ENCODE measurements around the gene MANBA. TPM values are rescaled to one million over a fixed set of nuclear protein-coding genes. Genes with fewer than 3 reads are reported as not detected.
"Not testable (repeated sequence)": the region's sequence is repeated elsewhere in the genome, so short reads cannot be mapped to it uniquely, and the experiment has no call there.

The MANBA gene
- total RNA-seq, 4 donors from 2014 or later, result 27.1 to 37.8 (median 35.1) TPM

DNA sequence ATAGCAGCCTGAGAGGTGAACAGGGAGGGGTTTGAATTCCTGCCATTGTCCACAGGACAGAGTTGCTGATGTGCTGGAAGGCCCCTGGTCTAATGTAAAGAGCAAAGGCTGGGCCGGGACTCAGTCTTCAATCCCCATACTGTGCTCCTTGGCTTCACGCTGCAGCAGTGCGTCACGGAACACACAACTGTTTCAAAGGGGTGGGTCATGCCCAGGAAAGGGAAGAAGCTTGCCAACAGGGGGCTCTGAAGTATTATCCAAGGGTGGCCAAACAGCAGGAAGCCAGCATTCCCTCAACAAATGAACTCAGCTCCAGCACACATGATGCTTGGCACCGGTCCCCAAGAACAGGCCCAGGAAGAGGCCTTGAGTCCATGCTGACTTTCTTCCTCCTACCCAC is 137.1 kb downstream of the MANBA start:
- TF ChIP-seq, protein P1, sequence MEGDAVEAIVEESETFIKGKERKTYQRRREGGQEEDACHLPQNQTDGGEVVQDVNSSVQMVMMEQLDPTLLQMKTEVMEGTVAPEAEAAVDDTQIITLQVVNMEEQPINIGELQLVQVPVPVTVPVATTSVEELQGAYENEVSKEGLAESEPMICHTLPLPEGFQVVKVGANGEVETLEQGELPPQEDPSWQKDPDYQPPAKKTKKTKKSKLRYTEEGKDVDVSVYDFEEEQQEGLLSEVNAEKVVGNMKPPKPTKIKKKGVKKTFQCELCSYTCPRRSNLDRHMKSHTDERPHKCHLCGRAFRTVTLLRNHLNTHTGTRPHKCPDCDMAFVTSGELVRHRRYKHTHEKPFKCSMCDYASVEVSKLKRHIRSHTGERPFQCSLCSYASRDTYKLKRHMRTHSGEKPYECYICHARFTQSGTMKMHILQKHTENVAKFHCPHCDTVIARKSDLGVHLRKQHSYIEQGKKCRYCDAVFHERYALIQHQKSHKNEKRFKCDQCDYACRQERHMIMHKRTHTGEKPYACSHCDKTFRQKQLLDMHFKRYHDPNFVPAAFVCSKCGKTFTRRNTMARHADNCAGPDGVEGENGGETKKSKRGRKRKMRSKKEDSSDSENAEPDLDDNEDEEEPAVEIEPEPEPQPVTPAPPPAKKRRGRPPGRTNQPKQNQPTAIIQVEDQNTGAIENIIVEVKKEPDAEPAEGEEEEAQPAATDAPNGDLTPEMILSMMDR (IDR thresholded peaks at IDR 0.05), result no peak
- DNase-seq (ENCODE audit: low spot score), result no peak
- ATAC-seq (ENCODE audit: low FRiP score), result no peak

DNA sequence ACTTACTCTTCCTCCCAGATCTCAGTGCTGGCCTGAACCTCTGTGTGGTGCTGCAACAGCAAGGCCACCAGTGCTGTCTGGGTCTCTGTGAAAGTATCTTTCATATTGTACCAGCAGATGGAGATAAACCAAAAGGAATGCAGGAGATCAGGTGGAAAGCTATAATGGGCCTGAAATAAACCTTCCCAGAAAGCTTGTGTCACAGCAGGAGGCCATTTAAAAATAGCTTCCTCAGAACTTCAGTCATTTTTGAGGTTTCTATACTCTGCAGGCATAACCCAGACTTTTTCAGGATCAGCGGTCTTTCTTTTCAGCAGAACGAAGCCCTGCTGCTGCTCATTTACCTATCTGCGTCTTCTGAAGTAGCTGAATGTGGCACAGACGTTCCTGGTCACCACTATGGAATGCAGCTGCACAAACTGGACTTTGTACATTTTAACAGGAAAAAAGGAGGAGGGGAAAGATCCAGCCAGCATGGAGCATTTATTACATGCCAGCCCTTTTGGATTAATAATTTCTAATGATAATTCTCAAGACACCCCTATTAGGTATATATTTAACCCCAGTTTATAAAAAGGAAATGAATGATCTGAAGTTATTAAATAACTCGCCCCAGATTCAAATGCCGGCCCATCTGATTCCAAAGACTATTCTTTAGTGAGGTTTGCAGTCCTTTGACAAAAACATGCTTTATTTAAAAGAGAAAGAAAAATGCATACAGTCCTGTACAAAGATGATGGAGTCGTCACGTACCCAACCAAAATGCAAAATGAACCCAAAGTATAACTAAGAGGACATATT is 139.9 kb downstream of the MANBA start:
- TF ChIP-seq, protein P1 (IDR thresholded peaks at IDR 0.05), result no peak
- ATAC-seq (ENCODE audit: low FRiP score) (peak; percentile 62), DNase-seq (ENCODE audit: low spot score) (no peak)

DNA sequence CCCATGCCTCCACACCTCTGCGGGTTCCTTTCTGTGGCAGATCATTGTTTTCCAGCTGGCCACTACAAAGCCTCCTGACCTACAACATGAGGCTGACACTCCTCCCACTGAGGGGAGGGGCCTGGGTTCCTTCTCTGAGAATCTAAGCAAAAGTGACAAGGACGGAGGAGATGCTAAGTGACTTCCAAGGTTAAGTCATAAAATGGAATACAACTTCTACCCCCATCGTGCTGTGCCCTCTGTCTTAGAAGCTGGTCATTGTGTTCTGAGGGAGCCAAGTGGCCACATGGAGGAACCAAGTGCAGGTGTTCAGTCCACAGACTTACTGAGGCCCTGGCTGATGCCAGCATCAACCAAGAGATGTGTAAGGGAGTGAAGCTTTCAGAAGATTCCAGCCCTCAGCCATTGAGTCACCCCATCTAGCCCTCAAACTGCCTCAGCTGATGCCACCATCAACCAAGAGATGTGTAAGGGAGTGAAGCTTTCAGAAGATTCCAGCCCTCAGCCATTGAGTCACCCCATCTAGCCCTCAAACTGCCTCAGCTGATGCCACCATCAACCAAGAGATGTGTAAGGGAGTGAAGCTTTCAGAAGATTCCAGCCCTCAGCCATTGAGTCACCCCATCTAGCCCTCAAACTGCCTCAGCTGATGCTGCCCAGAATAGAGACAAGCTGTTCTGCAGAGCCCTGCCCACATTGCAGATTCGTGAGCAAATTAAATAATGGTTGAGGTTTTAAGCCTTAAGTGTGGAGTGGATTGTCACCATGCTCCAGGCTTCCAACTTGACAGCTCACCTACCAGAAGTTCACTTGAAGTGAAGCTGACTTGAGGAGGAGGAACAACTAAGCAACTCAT is 140.8 kb downstream of the MANBA start:
- not testable (repeated sequence) for DNase-seq (ENCODE audit: low spot score)
- peak; percentile 37 for ATAC-seq (ENCODE audit: low FRiP score)

DNA sequence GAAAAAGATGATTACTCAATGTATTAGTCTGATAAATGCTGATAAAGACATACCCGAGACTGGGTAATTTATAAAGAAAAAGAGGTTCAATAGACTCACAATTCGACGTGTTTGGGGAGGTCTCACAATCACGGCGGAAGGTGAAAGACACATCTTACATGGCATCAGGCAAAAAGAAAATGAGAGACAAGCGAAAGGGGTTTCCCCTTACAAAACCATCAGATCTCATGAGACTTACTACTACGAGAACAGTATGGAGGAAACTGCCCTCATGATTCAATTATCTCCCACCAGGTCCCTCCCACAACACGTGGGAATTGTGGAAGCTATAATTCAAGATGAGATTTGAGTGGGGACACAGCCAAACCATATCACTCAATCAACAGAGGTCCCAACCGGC is 141.7 kb downstream of the MANBA start:
- not testable (repeated sequence) for DNase-seq (ENCODE audit: low spot score)

DNA sequence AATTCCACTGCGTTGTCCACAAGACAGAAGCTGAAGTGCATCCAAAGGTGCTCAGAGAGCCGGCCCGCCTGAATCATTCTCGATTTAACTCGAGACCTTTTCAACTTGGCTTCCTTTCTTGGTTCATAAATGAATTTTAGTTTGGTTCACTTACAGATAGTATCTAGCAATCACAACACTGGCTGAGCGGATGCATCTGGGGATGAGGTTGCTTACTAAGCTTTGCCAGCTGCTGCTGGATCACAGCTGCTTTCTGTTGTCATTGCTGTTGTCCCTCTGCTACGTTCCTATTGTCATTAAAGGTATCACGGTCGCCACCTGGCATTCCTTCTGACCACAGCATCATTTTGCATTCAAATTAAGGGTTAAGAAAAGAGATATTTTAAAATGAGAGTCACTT is 144.1 kb downstream of the MANBA start:
- ATAC-seq (ENCODE audit: low FRiP score), result no peak
- TF ChIP-seq, protein P1 (IDR thresholded peaks at IDR 0.05), result no peak
- no peak for DNase-seq (ENCODE audit: low spot score)

More for the DNA sequence above, 141.7 kb downstream of the MANBA start:
- ATAC-seq (ENCODE audit: low FRiP score), result not testable (repeated sequence)

DNA sequence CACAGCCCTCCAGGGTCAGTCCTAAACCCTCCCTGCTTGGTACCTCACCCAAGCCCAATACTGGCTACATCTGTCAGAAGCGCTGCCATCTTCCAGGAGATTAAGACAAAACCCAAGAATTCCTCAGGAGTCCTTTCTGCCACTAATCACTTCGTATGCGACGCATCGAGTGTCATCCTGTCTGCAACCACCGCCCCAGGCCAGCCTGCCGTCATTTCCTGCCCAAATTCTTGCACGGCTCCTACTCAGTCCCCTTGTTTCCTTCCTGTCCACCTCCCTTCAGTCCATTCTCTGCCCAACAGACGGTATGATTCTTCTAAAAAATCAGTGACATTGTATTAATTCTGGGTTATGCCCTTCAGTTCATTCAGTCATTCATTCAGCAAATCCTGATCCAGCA is 146.0 kb downstream of the MANBA start:
- ATAC-seq (ENCODE audit: low FRiP score) (no peak), DNase-seq (ENCODE audit: low spot score) (no peak)
- TF ChIP-seq, protein P1 (IDR thresholded peaks at IDR 0.05), result no peak

DNA sequence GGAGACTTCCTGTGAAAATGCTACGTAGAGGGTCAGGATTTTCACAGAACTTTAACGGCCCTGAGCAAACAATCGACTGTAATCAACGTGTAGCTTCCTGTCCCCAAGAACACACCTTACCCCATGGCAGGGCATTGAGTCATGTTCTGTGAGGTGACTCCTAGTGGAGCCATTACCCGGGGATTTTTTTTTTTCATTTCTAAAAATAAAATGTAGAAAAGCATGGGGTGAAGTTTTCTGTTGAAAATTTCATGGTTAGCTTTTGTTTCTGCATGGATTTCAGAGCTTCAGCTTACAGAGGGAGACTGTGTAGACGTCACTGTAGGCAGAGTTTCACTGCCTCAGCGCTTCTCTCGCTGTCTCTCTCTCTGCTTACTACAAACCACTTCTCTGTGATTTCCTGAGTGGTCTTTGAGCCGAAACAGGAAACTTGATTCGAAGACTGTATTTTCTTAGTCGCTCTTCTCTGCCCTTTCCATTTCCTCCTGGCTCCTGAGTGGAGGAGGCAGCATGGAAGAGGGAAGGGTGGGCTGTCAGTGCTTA is 147.9 kb downstream of the MANBA start:
- ATAC-seq (ENCODE audit: low FRiP score), result no peak
- TF ChIP-seq, protein P1 (IDR thresholded peaks at IDR 0.05), result no peak
- DNase-seq (ENCODE audit: low spot score), result no peak

Data from omental fat pad (tissue), 4 donors.